Neural cell (in vitro differentiated cells): Measurements from ENCODE around the gene TRIM47.
"Not testable (repeated sequence)": the region's sequence is repeated elsewhere in the genome, so short reads cannot be mapped to it uniquely, and the experiment has no call there.

ENCODE experiments used
- EZH2 ChIP-seq: fragments of 200-600, 300-800 bp; shearing (Covaris generic), sonication (generic); IDR thresholded peaks from 2 replicates; pipeline ENCODE4 v1.6.1; 2014; ENCODE audit warnings: antibody characterized with exemption, low read length, borderline replicate concordance, mild to moderate bottlenecking; ENCODE audit not compliant: insufficient read depth, poor library complexity, severe bottlenecking
- RAD21 ChIP-seq: fragments of 450-650 bp; conservative IDR thresholded peaks from 2 replicates; pipeline ENCODE4 v1.6.1; 2014; ENCODE audit warnings: antibody characterized with exemption, mild to moderate bottlenecking, moderate library complexity

- TF ChIP-seq EZH2, RAD21: not testable (repeated sequence)
These were observed 19.0 kb downstream of the TRIM47 start for GRCh38 chr17:75859358-75859757.
